WERI-Rb-1 (cell line): ENCODE results near the gene RGPD8.
"Not testable (repeated sequence)": the region's sequence is repeated elsewhere in the genome, so short reads cannot be mapped to it uniquely, and the experiment has no call there.

ENCODE experiments used
- DNase-seq: peaks from one replicate; pipeline ENCODE4 v3.0.0-alpha.2; 2020
- H3K27ac ChIP-seq: fragments of 250-450 bp; sonication (Bioruptor Pico); 2 replicates; pipeline ENCODE4 v1.5.1; 2020; ENCODE audit warnings: mild to moderate bottlenecking, moderate library complexity
- H3K27me3 ChIP-seq: fragments of 250-450 bp; sonication (Bioruptor Pico); 2 replicates; pipeline ENCODE4 v1.5.1; 2021; ENCODE audit warnings: mild to moderate bottlenecking, low read depth, moderate library complexity; ENCODE audit not compliant: insufficient read depth, severe bottlenecking
- H3K36me3 ChIP-seq: fragments of 250-450 bp; sonication (Bioruptor Pico); 2 replicates; pipeline ENCODE4 v1.5.1; 2020; ENCODE audit warnings: mild to moderate bottlenecking, moderate library complexity
- H3K4me3 ChIP-seq: 2 replicates; pipeline ENCODE4 v1.5.1; 2011; ENCODE audit warnings: low read depth, mild to moderate bottlenecking, control low read depth, low read length
- H3K9me3 ChIP-seq: fragments of 250-450 bp; sonication (Bioruptor Pico); 2 replicates; pipeline ENCODE4 v1.5.1; 2021; ENCODE audit warnings: mild to moderate bottlenecking, moderate library complexity; ENCODE audit not compliant: severe bottlenecking
- TF ChIP-seq, protein P1 (sequence below): IDR thresholded peaks from 2 replicates; pipeline ENCODE4 v1.5.1; 2011; ENCODE audit warnings: low read depth, mild to moderate bottlenecking, control low read depth, inconsistent platforms, low read length

Gene RGPD8

DNA sequence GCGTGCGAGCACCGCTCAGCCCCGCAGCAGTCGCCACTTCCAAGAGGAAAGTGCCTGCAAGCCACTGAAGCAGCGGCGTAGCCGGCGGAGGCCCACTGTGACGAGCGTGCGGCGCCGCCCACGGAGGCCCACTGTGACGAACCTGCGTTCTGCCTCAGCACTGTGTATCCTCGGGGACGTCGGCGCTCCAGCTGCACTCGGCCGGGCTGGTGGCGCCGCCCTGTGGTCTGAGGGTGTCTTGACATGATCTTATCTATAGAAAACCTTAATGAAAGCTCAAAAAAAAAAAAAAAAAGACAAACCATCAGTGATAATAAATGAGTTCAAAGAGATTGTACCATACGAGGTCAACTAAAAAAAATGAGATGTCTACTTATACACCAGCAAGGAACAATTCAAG, at the start of gene RGPD8:
Gene RGPD8 (minus strand): TSS at position 166 of the 400 bp plus-strand sequence. CDS start 192 bp downstream, outside the sequence.
- H3K4me3 ChIP-seq, H3K9me3 ChIP-seq, H3K27ac ChIP-seq, H3K36me3 ChIP-seq, H3K27me3 ChIP-seq: not testable (repeated sequence)
- peak; percentile 83 for DNase-seq
- TF ChIP-seq, protein P1, sequence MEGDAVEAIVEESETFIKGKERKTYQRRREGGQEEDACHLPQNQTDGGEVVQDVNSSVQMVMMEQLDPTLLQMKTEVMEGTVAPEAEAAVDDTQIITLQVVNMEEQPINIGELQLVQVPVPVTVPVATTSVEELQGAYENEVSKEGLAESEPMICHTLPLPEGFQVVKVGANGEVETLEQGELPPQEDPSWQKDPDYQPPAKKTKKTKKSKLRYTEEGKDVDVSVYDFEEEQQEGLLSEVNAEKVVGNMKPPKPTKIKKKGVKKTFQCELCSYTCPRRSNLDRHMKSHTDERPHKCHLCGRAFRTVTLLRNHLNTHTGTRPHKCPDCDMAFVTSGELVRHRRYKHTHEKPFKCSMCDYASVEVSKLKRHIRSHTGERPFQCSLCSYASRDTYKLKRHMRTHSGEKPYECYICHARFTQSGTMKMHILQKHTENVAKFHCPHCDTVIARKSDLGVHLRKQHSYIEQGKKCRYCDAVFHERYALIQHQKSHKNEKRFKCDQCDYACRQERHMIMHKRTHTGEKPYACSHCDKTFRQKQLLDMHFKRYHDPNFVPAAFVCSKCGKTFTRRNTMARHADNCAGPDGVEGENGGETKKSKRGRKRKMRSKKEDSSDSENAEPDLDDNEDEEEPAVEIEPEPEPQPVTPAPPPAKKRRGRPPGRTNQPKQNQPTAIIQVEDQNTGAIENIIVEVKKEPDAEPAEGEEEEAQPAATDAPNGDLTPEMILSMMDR, result peak; percentile 46

DNA sequence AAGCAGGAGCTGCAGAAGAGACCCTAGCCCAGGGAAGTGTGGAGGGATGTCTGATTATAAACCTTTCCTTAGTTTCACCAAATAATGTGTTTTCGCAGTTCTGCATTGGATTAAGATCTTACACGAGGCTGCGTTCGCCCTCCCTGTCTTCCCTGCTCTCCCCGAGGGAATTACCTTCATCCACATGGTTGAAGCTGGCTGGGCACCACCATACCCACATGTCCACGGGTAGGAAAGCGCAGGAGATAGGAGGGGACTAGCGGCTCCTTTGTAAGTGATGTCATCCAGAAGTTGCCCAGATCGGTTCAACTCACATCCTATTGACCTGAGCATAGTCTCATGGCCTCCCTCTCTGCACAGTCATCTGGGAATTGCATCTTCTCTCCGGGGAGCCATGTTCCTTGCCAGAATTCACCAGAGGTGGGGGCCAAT, 49.6 kb upstream of the RGPD8 start:
- peak overlapping the region; percentile 95 for H3K4me3 ChIP-seq
- H3K36me3 ChIP-seq, result peaks cover 46% of the 10 kb centered on the region
- H3K9me3 ChIP-seq, result no peaks in the 10 kb centered on the region
- H3K27me3 ChIP-seq, result no peaks in the 10 kb centered on the region
- peak overlapping the region; percentile 86 for H3K27ac ChIP-seq
- TF ChIP-seq, protein P1, result no peak
- peak; percentile 44 for DNase-seq

DNA sequence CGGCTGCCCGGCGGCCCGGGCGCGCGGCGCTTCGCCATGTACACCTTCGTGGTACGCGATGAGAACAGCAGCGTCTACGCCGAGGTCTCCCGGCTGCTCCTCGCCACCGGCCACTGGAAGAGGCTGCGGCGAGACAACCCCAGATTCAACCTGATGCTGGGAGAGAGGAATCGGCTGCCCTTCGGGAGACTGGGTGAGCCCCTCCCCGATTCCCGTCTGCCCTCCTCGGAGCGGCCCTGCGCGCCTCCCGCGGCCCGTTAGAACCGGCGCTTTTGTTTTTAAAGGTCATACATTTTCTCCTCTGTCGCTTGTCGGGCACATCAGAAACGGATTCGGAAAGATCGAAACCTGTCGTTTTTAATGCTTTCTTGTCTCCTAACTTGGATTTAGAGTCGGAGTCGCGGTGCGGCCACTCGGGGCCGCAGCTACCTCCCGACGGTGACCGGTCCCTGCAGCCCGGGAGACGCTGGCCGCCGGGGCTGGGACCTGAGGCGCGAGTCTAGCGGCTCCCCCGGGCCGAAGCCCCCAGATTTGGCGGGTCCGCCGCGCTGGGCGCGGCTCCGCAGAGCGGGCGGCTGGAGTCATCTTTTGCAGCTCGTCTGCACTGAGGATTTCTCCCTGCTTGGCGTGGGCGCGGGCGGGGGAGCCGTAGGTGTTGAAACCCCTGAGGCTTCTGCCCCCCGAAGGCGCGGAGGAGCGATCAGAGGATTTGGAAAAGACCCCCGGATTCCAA, 49.0 kb upstream of the RGPD8 start:
- peak; percentile 48 for DNase-seq
- Histone ChIP-seq H3K9me3 (no peaks in the 10 kb centered on the region), H3K4me3 (peak overlapping the region; percentile 95), H3K27me3 (no peaks in the 10 kb centered on the region), H3K36me3 (peaks cover 41% of the 10 kb centered on the region), H3K27ac (peak overlapping the region; percentile 86)
- TF ChIP-seq, protein P1, result no peak

GRCh38 chr2:112481528-112482233, 48.2 kb upstream of the RGPD8 start, which contains the start of gene TTL:
Gene TTL (plus strand): TSS chr2:112482156. CDS start chr2:112482345, 189 bp downstream.
- TF ChIP-seq, protein P1, result no peak
- DNase-seq, result peak; percentile 68
- Histone ChIP-seq H3K27ac (peak within 1 kb of the TSS; percentile 86), H3K9me3 (no peaks in the 10 kb centered on the region), H3K4me3 (peak within 1 kb of the TSS; percentile 95), H3K36me3 (peaks cover 33% of the 10 kb centered on the region), H3K27me3 (no peaks in the 10 kb centered on the region)

DNA sequence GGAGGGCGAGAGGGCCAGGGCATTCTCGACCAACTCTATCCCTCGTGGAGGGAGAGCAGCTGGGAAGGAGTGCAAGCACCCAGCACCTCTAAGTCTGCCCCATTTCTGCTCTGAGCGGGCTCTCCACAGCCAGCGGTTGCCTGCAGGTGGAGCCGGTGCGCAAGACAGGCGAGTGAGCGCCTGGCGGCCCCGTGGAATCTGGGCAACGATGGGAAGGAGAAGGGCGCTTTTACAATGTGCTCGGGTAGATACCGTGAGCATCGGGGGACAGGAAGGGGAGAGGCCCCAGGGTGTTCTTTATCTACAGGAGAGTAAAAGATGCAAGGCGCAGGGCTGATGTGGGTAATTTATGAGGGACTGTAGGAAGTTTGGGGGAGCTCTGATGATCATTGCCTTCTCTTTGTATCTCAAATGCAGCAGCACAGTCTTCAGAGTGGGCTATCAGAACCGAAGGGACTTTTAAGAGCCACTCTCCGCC, 47.6 kb upstream of the RGPD8 start:
- Histone ChIP-seq H3K9me3 (no peaks in the 10 kb centered on the region), H3K27me3 (no peaks in the 10 kb centered on the region), H3K4me3 (peak overlapping the region; percentile 65), H3K36me3 (peaks cover 27% of the 10 kb centered on the region), H3K27ac (peak overlapping the region; percentile 57; the same call in 1 of the 2 replicates)
- TF ChIP-seq, protein P1, result peak; percentile 92
- DNase-seq, result peak; percentile 85
